HEK293T (cell line): Measurements from ENCODE around the gene RNF114.

Source experiments
- CTBP1 ChIP-seq: fragments of 450-650 bp; IDR thresholded peaks from 2 replicates; pipeline ENCODE4 v1.6.1; 2016; ENCODE audit warnings: borderline replicate concordance
- ELF4 ChIP-seq: fragments of 450-650 bp; IDR thresholded peaks from 2 replicates; pipeline ENCODE4 v1.6.1; 2017; ENCODE audit warnings: antibody characterized with exemption
- FOXA1 ChIP-seq: fragments of 450-650 bp; IDR thresholded peaks from 2 replicates; pipeline ENCODE4 v1.6.1; 2016; ENCODE audit warnings: mild to moderate bottlenecking
- FOXK2 ChIP-seq: fragments of 450-650 bp; IDR thresholded peaks from 2 replicates; pipeline ENCODE4 v1.6.1; 2016; ENCODE audit warnings: mild to moderate bottlenecking
- FOXM1 ChIP-seq: fragments of 450-650 bp; IDR thresholded peaks from 2 replicates; pipeline ENCODE4 v1.6.1; 2017; ENCODE audit warnings: mild to moderate bottlenecking, borderline replicate concordance
- L3MBTL2 ChIP-seq: fragments of 450-650 bp; conservative IDR thresholded peaks from 2 replicates; pipeline ENCODE4 v1.6.1; 2016; ENCODE audit warnings: mild to moderate bottlenecking
- LEF1 ChIP-seq: fragments of 450-650 bp; IDR thresholded peaks from 2 replicates; pipeline ENCODE4 v1.6.1; 2017; ENCODE audit warnings: mild to moderate bottlenecking, borderline replicate concordance
- SUZ12 ChIP-seq: fragments of 450-650 bp; IDR thresholded peaks from 2 replicates; pipeline ENCODE4 v1.6.1; 2016; ENCODE audit warnings: mild to moderate bottlenecking
- TF ChIP-seq, protein P1 (sequence below): fragments of 450-650 bp; IDR thresholded peaks from 2 replicates; pipeline ENCODE4 v1.6.1; 2016

DNA sequence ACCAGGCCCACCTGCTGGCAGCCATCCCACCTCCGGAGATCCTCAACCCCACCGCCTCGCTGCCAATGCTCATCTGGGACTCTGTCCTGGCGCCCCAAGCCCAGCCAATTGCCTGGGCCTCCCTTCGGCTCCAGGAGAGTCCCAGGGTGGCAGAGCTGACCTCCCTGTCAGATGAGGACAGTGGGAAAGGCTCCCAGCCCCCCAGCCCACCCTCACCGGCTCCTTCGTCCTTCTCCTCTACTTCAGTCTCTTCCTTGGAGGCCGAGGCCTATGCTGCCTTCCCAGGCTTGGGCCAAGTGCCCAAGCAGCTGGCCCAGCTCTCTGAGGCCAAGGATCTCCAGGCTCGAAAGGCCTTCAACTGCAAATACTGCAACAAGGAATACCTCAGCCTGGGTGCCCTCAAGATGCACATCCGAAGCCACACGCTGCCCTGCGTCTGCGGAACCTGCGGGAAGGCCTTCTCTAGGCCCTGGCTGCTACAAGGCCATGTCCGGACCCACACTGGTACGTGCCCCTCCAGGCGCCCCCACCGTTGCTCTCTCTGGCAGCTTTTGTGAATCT lies 47.7 kb downstream of the RNF114 start:
- TF ChIP-seq L3MBTL2 = no peak
- TF ChIP-seq SUZ12 = no peak
- TF ChIP-seq CTBP1 = no peak
- no peak for TF ChIP-seq ELF4
- no peak for TF ChIP-seq FOXM1
- TF ChIP-seq, protein P1, sequence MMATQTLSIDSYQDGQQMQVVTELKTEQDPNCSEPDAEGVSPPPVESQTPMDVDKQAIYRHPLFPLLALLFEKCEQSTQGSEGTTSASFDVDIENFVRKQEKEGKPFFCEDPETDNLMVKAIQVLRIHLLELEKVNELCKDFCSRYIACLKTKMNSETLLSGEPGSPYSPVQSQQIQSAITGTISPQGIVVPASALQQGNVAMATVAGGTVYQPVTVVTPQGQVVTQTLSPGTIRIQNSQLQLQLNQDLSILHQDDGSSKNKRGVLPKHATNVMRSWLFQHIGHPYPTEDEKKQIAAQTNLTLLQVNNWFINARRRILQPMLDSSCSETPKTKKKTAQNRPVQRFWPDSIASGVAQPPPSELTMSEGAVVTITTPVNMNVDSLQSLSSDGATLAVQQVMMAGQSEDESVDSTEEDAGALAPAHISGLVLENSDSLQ = no peak
- TF ChIP-seq FOXK2 = no peak
- TF ChIP-seq FOXA1 = no peak
- no peak for TF ChIP-seq LEF1
